K562 (cell line): ENCODE data around the gene MAL. TPM values are rescaled to one million over a fixed set of nuclear protein-coding genes. Genes with fewer than 3 reads are reported as not detected.

Source experiments
- ATAC-seq: fragments of 200-7000 bp; cut with Tn5 transposase; 3 replicates; pipeline ENCODE4 v1.9.1; 2020; ENCODE audit warnings: moderate library complexity
- BruUV-seq: library from RNA; stranded (reverse); fragments of 400-500 nt; replicated peaks from 2 replicates; lab custom pipeline; 2021; lab: Mats Ljungman, UMichigan
- CTCF ChIA-PET: fragments of 300-600 bp; formaldehyde crosslinking; extraction: SDS; loops from one replicate; lab custom pipeline; 2021; ENCODE audit warnings: low intra/inter-chr PET ratio; lab: Yijun Ruan, JAX
- POLR2A ChIA-PET: fragments of 300-600, 350-650 bp; sonication (Branson Sonifier 250); formaldehyde crosslinking; extraction: SDS; loops from one replicate; lab custom pipeline; 2021; ENCODE audit warnings: antibody characterized with exemption, inconsistent platforms; lab: Yijun Ruan, JAX
- DNase-seq, 4 experiments: peaks; one replicate each; pipeline versions ENCODE4 v3.0.0 to v3.0.0-alpha.2; 2011 to 2018; ENCODE audit warnings: low spot score in 3 of 4, mixed read lengths in 3 of 4; ENCODE audit errors: extremely low read depth in 1 of 4
- FAIRE-seq: peaks from 2 replicates; lab custom pipeline; 2011; peaks lifted over from hg19 to GRCh38; lab: Jason Lieb, UNC
- H2AFZ ChIP-seq: 2 replicates; pipeline ENCODE4 v1.6.0; 2011; ENCODE audit warnings: low read depth, low read length, control low read depth, inconsistent platforms
- H3K27ac ChIP-seq: fragments of 200-600 bp; 3 replicates; pipeline ENCODE4 v1.8.0; 2011; ENCODE audit warnings: low read depth, mild to moderate bottlenecking, control low read depth, inconsistent platforms, low read length, moderate library complexity, mixed read lengths; ENCODE audit errors: extremely low read depth
- H3K27me3 ChIP-seq, 2 experiments: fragments of 300-600 bp in 1 of 2; 2 replicates in 1 of 2; 3 replicates in 1 of 2; pipeline versions ENCODE4 v1.6.0 to v1.8.0; 2011; ENCODE audit warnings: inconsistent platforms in 2 of 2, low read length in 2 of 2, mild to moderate bottlenecking in 1 of 2, mixed read lengths in 1 of 2, moderate library complexity in 1 of 2; ENCODE audit not compliant: control insufficient read depth in 2 of 2, insufficient read depth in 2 of 2
- H3K36me3 ChIP-seq: fragments of 300-600 bp; 3 replicates; pipeline ENCODE4 v1.8.0; 2011; ENCODE audit warnings: mild to moderate bottlenecking, low read length, inconsistent platforms; ENCODE audit not compliant: control insufficient read depth, insufficient read depth
- H3K4me1 ChIP-seq, 2 experiments: fragments of 200-600 bp in 1 of 2; replicated peaks in 1 of 2; 2 replicates in 1 of 2; 3 replicates in 1 of 2; pipeline versions ENCODE4 v1.5.1 to v1.8.0; 2011; ENCODE audit warnings: inconsistent platforms in 2 of 2, low read length in 2 of 2, mild to moderate bottlenecking in 1 of 2, mixed read lengths in 1 of 2, moderate library complexity in 1 of 2; ENCODE audit not compliant: control insufficient read depth in 2 of 2, insufficient read depth in 2 of 2
- H3K4me2 ChIP-seq: 2 replicates; pipeline ENCODE4 v1.6.1; 2011; ENCODE audit warnings: low read length, control low read depth, inconsistent platforms, mixed read lengths; ENCODE audit not compliant: insufficient read depth
- H3K4me3 ChIP-seq: fragments of 200-600 bp; sonication (generic), shearing (Covaris generic); 2 replicates; pipeline ENCODE4 v1.5.1; 2016; ENCODE audit warnings: control low read depth, inconsistent platforms
- H3K79me2 ChIP-seq: fragments of 200-600 bp; 3 replicates; pipeline ENCODE4 v1.8.0; 2011; ENCODE audit warnings: low read length, inconsistent platforms; ENCODE audit not compliant: control insufficient read depth, insufficient read depth
- H3K9ac ChIP-seq, 2 experiments: 2 replicates each; pipeline versions ENCODE4 v1.6.0 to v1.6.1; 2011; ENCODE audit warnings: low read depth in 2 of 2, low read length in 2 of 2, control low read depth in 1 of 2, inconsistent platforms in 1 of 2, mild to moderate bottlenecking in 1 of 2, mixed read lengths in 1 of 2; ENCODE audit not compliant: insufficient read depth in 1 of 2
- H3K9me1 ChIP-seq: one replicate; pipeline ENCODE4 v1.6.0; 2011; ENCODE audit warnings: inconsistent platforms, mild to moderate bottlenecking, low read length, moderate library complexity; ENCODE audit not compliant: control insufficient read depth, insufficient read depth
- H3K9me3 ChIP-seq: replicated peaks from 2 replicates; pipeline ENCODE4 v1.5.1; 2011; ENCODE audit warnings: low read depth, low read length, inconsistent platforms; ENCODE audit not compliant: control insufficient read depth, insufficient read depth
- H4K20me1 ChIP-seq: replicated peaks from 2 replicates; pipeline ENCODE4 v1.6.1; 2011; ENCODE audit warnings: low read length, inconsistent platforms, mixed read lengths; ENCODE audit not compliant: control insufficient read depth, insufficient read depth
- BCOR ChIP-seq: fragments of 450-650 bp; IDR thresholded peaks from 2 replicates; pipeline ENCODE4 v1.6.1; 2016
- BHLHE40 ChIP-seq: IDR thresholded peaks from 2 replicates; pipeline ENCODE4 v1.6.1; 2011; ENCODE audit warnings: low read length, improper control_type of control experiment
- DMBX1 ChIP-seq: fragments of 250-450 bp; sonication (Bioruptor Pico); IDR thresholded peaks from 2 replicates; pipeline ENCODE4 v1.8.0; 2022; ENCODE audit warnings: inconsistent platforms, mild to moderate bottlenecking, moderate library complexity, borderline replicate concordance
- E2F3 ChIP-seq: fragments of 250-450 bp; sonication (Bioruptor Pico); IDR thresholded peaks from 2 replicates; pipeline ENCODE4 v1.4.0; 2020; ENCODE audit warnings: mild to moderate bottlenecking
- FIP1L1 ChIP-seq: fragments of 200-400 bp; formaldehyde crosslinking; IDR thresholded peaks from 2 replicates; pipeline ENCODE4 v1.6.1; 2018; ENCODE audit warnings: mild to moderate bottlenecking, low read depth, low read length; ENCODE audit not compliant: poor library complexity, severe bottlenecking
- FOXA3 ChIP-seq, 2 experiments: fragments of 450-650 bp in 1 of 2; sonication (generic) in 1 of 2; formaldehyde crosslinking; IDR thresholded peaks in 1 of 2; conservative IDR thresholded peaks in 1 of 2; 2 replicates each; pipeline versions ENCODE4 v1.4.0 to v1.8.0; 2020 to 2022; ENCODE audit warnings: mild to moderate bottlenecking in 2 of 2, missing genetic modification reagents in 1 of 2
- GTF2B ChIP-seq: IDR thresholded peaks from 2 replicates; pipeline ENCODE4 v1.6.1; 2011; ENCODE audit not compliant: insufficient read length; ENCODE audit errors: extremely low read depth
- HDGF ChIP-seq: fragments of 450-650 bp; IDR thresholded peaks from 2 replicates; pipeline ENCODE4 v1.6.1; 2016
- HEY1 ChIP-seq: fragments of 250-450 bp; sonication (Bioruptor Pico); IDR thresholded peaks from 2 replicates; pipeline ENCODE4 v1.5.0; 2020; ENCODE audit warnings: mild to moderate bottlenecking, moderate library complexity, borderline replicate concordance
- MAFG ChIP-seq: fragments of 450-650 bp; conservative IDR thresholded peaks from 2 replicates; pipeline ENCODE4 v1.6.1; 2016; ENCODE audit warnings: missing genetic modification characterization, missing compliant biosample characterization
- MYNN ChIP-seq, 2 experiments: sonication (generic); formaldehyde crosslinking in 1 of 2; IDR thresholded peaks; 2 replicates each; pipeline versions ENCODE4 v1.5.0 to v1.6.1; 2016 to 2020; ENCODE audit warnings: antibody characterized with exemption in 1 of 2, missing genetic modification reagents in 1 of 2
- NUFIP1 ChIP-seq: fragments of 450-650 bp; IDR thresholded peaks from 2 replicates; pipeline ENCODE4 v1.6.1; 2018; ENCODE audit not compliant: partially characterized antibody
- SREBF1 ChIP-seq: fragments of 150-350 bp; IDR thresholded peaks from 2 replicates; pipeline ENCODE4 v1.6.1; 2014; ENCODE audit warnings: antibody characterized with exemption, low read depth, low read length, borderline replicate concordance
- ZBTB5 ChIP-seq: fragments of 450-650 bp; IDR thresholded peaks from 2 replicates; pipeline ENCODE4 v1.6.1; 2017; ENCODE audit warnings: antibody characterized with exemption
- ZEB2 ChIP-seq: fragments of 450-650 bp; IDR thresholded peaks from 2 replicates; pipeline ENCODE4 v1.6.1; 2016
- ZNF263 ChIP-seq: sonication (generic); formaldehyde crosslinking; IDR thresholded peaks from 2 replicates; pipeline ENCODE4 v1.8.0; 2022; ENCODE audit warnings: mild to moderate bottlenecking, missing genetic modification reagents, borderline replicate concordance
- ZNF398 ChIP-seq: fragments of 250-450 bp; sonication (Bioruptor Pico); IDR thresholded peaks from 2 replicates; pipeline ENCODE4 v1.8.0; 2021; ENCODE audit warnings: moderate library complexity, mild to moderate bottlenecking, inconsistent platforms
- ZNF707 ChIP-seq: fragments of 250-450 bp; sonication (Bioruptor Pico); conservative IDR thresholded peaks from 2 replicates; pipeline ENCODE4 v1.8.0; 2022; ENCODE audit warnings: inconsistent platforms, mild to moderate bottlenecking, moderate library complexity
- WGBS: fragments of 100-300 bp; shearing (Covaris generic); methylation state at CpG from one replicate; pipeline ENCODE4 v1.1.6; 2016; ENCODE audit warnings: low coverage, mixed read lengths; ENCODE audit not compliant: insufficient coverage; ENCODE audit errors: missing lambda C conversion rate; 5-methylcytosine and 5-hydroxymethylcytosine counted together
- in situ Hi-C: fragments of 300-500 bp; cut with MboI; formaldehyde crosslinking; loops from 4 replicates; pipeline ENCODE4 v1.15.0; 2018; ENCODE audit warnings: inconsistent platforms, mixed read lengths
- intact Hi-C: fragments of 100-400 bp; cut with micrococcal nuclease; formaldehyde crosslinking; loops from 2 replicates; pipeline ENCODE4 v1.14.2; 2022
- polyA plus RNA-seq, 8 experiments: library from polyadenylated mRNA; depleted of rRNA in 4 of 8; stranded (reverse) in 5 of 8; unstranded in 3 of 8; fragments of >200 nt; fragmentation: Nextera tagmentation in 2 of 8; fragmentation: Illumina TruSeq in 1 of 8; extraction: Ambion mirVana in 2 of 8; extraction: Trizol in 1 of 8; gene quantifications; 2 replicates each; pipeline versions ENCODE4 v1.2.1 to v1.2.3, GENCODE V29; 2011 to 2014; ENCODE audit warnings: inconsistent platforms in 1 of 8, missing spikeins in 1 of 8
- total RNA-seq, 7 experiments: library from RNA; depleted of rRNA in 6 of 7; stranded (reverse); fragments of >200 nt in 6 of 7; fragmentation: Illumina TruSeq in 2 of 7; extraction: Trizol in 2 of 7; gene quantifications; 2 replicates each; pipeline versions ENCODE4 v1.2.1 to v1.2.3, GENCODE V29; 2011 to 2021; ENCODE audit warnings: low replicate concordance in 1 of 7

Gene MAL
- total and polyA plus RNA-seq, 9 of the 15 experiments (the other 6 are each of a cell fraction or from before 2014, with no cell fraction given) = not detected

- no peaks in the 10 kb centered on the region for H3K9me3 ChIP-seq
- H3K36me3 ChIP-seq = no peaks in the 10 kb centered on the region
- in situ Hi-C loops = no loop called here
- H3K9me1 ChIP-seq = no peaks in the 10 kb centered on the region
- DNase-seq (no peak), FAIRE-seq (no peak), ATAC-seq (no peak)
- ChIA-PET CTCF (no interaction called here), POLR2A (no interaction called here)
- intact Hi-C loops = no loop called here
- 2% methylated on average over 7 of the region's 7 CpGs for WGBS
- no peak overlapping the region for H3K4me3 ChIP-seq
- no TSS peak for BruUV-seq
- H2AFZ ChIP-seq = no peak overlapping the region
- no peak overlapping the region for H3K4me2 ChIP-seq
- H3K27me3 ChIP-seq = peaks cover under 1 to 59% of the 10 kb centered on the region in 2 experiments; a peak in 3 of 5 replicates
- no peaks in the 10 kb centered on the region; the same call in 1 of the 2 replicates for H4K20me1 ChIP-seq
- no peaks in the 10 kb centered on the region for H3K4me1 ChIP-seq
- H3K79me2 ChIP-seq = no peaks in the 10 kb centered on the region
- no peak overlapping the region for H3K9ac ChIP-seq
- H3K27ac ChIP-seq = no peak overlapping the region
- TF ChIP-seq SREBF1 (no peak), ZEB2 (no peak), FIP1L1 (no peak), BHLHE40 (no peak), NUFIP1 (no peak), HDGF (no peak), HEY1 (CRISPR knock-in tag) (no peak), FOXA3 (CRISPR knock-in tag; conservative IDR thresholded peaks at IDR 0.05 in 1 of 2, IDR thresholded peaks at IDR 0.05 in 1 of 2) (no peak), E2F3 (CRISPR knock-in tag) (no peak), ZNF263 (CRISPR knock-in tag) (no peak), GTF2B (no peak), ZNF398 (CRISPR knock-in tag) (no peak), DMBX1 (CRISPR knock-in tag) (no peak), ZBTB5 (no peak), MYNN (IDR thresholded peaks at IDR 0.05) (no peak), MYNN (CRISPR knock-in tag; IDR thresholded peaks at IDR 0.05) (no peak), BCOR (no peak), ZNF707 (no peak), MAFG (no peak)
Observed at GRCh38 chr2:95050385-95051300, 25.1 kb downstream of the MAL start.
